Colon (tissue), 2 donors: ENCODE data around the gene CXorf58.
"Not testable (repeated sequence)": the region's sequence is repeated elsewhere in the genome, so short reads cannot be mapped to it uniquely, and the experiment has no call there.

Experiments used
- FAIRE-seq: peaks from 2 replicates; lab custom pipeline; 2012; peaks lifted over from hg19 to GRCh38; lab: Jason Lieb, UNC
- donor health status: control.
- donor health status: control.

Gene CXorf58

DNA sequence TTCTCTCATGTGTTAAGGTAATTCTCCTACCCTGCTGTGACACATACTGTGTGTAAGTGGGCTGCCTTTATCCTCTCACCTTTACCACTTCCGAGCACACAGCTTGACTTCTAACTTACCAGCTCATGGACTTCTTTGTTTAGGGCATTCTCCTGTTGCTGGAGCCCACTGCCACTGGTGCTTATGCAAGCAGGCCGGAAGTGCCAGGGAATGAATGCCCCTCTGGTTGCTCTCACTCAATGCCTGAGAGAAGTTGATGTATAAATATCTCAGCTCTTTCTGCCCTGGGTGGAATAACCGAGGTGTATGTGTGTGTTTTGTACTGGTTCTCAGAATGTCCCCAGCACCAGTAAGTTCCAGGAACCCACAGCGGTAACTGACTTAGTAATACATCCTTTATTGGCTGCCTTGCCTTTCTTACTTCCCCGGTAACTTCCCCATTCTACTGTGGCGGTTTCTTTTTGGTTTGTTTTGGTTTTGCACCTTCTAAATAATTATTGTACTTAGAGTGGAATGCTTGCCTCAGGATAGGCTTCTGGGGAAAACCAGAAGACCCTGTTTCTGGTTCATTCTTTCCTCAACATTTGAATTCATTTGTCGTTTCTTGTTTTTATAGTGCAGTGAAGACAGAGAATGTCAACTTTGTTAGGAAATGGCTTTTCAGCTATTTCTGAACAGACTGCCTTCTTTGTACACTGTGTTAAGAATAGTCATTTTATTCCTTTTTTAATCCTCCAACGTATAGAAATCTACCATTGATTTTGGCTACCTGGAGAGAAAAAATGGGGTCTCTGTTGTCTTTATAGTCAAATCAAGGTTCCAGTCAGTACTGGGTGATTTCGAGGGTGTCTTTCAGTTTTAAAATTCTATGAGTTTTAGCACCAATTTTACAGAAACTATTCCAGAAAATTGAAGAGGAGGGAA is 45.4 kb downstream of the CXorf58 start:
- peak; percentile 36 for FAIRE-seq

DNA sequence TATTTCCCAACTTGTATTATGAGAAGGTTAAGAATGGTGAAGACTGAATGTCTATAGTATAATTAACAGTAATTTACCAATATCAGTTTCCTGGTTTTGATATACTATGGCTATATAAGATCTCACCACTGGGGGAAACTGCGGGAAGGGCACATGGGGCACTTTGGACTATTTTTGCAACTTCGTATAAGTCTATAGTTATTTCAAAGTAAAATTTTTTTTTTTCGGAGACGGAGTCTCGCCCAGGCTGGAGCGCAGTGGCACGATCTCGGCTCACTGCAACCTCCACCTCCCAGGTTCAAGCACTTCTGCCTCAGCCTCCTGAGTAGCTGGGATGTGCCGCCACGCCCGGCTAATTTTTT is 46.1 kb downstream of the CXorf58 start:
- FAIRE-seq, result peak; percentile 45

DNA sequence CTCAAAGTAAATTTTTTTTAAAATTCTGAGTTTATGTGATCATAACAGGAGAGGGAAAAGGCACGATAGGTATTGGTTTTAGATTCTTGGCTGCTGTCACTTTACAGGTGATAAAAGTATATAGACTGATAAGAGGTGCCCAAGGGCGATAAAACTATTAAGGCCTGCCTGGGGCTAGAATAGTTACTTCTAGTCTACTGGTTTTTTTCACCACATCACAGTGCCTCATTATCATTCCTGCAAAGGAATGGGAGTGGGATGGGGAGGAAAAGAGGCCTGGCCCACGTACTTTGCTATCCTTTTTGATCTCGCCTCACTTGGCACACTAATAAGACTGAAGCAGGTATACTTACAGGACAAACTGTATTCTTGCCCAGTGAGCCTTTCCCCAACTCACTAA is 46.6 kb downstream of the CXorf58 start:
- FAIRE-seq, result no peak

DNA sequence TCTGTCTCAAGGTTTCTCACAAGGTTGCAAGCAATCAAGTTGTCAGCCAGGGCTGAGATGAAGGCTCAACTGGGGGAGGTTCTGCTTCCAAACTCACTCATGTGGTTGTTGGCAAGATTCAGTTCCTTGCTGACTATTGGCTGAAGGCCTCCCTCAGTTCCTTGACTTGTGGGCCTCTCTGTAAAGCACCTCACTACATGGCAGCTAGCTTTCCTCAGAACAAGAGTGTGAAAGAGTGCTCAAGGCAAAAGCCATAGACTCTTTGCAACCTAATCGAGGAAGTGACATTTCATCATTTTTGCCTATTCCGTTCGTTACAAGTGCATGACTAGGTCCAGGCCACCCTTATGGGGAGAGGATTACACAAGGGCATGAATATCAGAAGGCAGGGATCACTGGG is 52.0 kb downstream of the CXorf58 start:
- no peak for FAIRE-seq

DNA sequence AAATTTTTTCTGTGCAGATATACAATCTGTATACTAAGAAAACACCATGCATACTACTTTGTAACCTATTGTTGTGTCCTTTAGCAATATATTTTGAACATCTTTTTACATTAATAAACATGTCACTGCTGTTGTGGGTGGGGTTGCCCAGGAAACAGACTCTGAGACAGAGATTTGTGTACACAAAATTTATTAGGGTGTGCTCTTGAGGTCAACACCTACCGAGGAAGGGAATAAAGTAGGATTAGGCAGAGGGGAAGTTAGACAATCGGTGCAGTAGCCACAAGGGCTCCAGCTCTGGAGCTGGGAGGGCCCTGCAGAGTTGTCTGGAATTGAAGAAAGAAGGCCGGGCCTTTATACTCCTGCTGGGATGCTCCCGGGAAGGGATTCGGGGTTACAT is 56.4 kb downstream of the CXorf58 start:
- FAIRE-seq, result no peak

DNA sequence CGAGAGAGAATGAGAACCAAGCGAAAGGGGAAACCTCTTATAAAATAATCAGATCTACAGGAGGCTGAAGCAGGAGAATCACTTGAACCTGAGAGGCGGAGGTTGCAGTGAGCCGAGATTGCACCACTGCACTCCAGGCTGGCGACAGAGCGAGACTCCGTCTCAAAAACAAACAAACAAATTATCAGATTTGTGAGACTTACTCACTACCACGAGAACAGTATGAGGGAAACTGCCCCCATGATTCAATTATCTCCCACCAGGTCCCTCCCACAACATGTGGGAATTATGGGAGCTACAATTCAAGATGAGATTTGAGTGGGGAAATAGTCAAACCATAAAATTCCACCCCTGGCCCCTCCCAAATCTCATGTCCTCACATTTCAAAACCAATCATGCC is 57.8 kb downstream of the CXorf58 start:
- not testable (repeated sequence) for FAIRE-seq

DNA sequence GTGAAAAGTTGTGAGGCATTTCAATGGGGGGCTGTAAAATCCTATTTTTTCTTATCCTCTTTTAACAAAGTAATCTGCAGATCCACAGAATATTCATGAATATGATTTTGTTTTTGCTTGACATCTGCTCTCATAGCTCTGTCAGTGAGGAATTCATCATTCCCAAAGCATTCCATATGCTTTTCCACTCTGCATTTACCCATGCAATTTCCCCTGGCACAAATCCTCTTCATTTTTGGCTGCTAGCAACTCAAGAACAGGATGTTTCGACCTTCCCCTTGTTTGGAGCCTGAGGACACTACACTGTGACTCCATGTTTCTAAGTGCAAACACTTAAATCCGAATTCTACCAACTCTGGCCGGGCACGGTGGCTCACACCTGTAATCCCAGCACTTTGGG is 70.7 kb downstream of the CXorf58 start:
- FAIRE-seq, result peak; percentile 85

DNA sequence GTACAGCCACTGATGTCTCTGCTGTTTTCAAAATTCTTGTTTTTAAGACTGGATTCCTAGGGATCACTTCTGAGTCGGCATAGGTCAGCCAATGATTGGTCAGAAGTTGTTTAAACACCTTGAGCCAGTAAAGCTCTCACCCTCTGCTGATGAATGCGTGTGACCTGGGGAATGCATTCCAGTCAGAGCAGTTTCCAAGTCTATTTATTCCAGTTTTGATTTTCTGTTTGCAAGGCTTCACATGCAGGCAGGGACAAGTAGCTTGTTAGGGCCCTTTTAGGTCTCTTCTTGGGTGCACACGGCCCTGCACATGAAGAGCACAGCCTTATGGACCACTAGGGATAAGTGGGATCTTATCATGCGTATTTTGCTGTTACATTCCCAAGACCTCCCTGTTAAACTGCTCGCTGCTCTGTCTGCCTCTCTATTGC is 72.2 kb downstream of the CXorf58 start:
- FAIRE-seq, result no peak

DNA sequence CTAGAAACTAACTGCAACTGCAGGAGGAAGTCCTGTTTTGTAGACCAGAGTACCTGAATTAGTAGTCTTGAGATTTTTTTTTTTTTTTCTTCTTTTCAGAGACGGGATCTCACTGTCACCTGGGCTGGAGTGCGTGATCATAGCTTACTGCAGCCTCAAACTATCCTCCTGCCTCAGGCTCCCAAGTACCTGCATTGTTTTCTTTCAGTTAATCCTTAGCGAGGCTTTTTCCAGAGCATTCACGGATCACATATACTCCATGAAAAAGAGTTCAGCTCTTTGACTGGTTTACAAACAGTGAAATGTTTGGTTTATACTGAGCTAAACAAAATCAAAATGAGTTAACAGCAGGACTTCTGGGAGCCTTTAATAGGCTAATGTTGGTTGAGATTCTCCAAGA is 73.4 kb downstream of the CXorf58 start:
- FAIRE-seq, result no peak

DNA sequence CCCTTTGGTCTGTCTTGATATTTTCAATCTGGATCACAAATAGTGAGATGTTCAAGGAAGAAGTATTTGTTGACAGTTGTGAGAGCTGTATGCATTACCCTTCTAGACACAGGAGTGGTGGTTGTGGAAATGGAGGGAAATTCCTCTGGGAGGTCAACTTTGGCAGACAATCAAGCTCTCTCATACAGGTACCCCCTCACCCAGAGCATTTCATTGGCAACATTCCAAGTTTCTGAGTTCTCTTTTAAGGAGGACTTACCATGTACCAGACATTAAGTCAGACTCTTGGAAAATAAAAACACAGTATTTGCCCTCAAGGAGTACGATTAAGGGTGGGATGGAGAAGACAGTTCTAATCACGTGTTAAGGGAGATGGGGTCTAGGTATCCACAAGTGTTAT is 73.9 kb downstream of the CXorf58 start:
- no peak for FAIRE-seq

DNA sequence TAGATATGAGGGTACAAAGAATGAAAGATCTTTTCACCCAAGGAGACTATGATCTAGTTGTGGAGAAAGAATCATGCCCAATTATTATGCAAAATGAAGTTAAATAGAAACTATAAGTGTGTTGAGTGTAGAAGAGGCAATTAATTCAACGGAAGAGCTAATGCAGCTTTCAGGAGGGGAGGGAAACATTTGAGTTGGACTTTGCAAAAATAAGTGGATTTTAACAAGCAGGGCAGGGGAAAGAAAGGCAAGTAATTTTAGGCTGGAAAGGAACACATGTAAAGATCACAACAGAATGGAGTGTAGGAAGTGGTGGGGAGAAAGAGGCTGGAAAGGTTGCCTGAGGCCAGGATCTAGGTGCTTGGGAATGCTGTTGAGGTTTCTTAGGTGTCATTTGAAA is 75.1 kb downstream of the CXorf58 start:
- no peak for FAIRE-seq
